ENCODE data around the gene PIN1. TPM values are rescaled to one million over a fixed set of nuclear protein-coding genes. Genes with fewer than 3 reads are reported as not detected.

Gene PIN1
- total RNA-seq, 1 experiment from 2014 or later: 61.4 TPM

- Mint-ChIP-seq H3K27ac (ENCODE audit: low read depth, unreplicated experiment) (peak overlapping the region; percentile 59), H3K9me3 (ENCODE audit: unreplicated experiment) (no peaks in the 10 kb centered on the region), H3K27me3 (ENCODE audit: insufficient read depth, unreplicated experiment) (no peaks in the 10 kb centered on the region), H3K36me3 (ENCODE audit: insufficient read depth, unreplicated experiment) (no peaks in the 10 kb centered on the region), H3K4me1 (ENCODE audit: insufficient read depth, unreplicated experiment) (peaks cover 6% of the 10 kb centered on the region), H3K4me3 (ENCODE audit: unreplicated experiment) (no peak overlapping the region)
- POLR2A ChIA-PET: interaction anchor here (0.7 to 1.5 kb wide), 6 partner anchors 14 to 212 kb away, joined by 3 to 12 read pairs (median 4); partner anchors contain the start of genes ZNF121 and ZNF846
- intact Hi-C loops (cut with micrococcal nuclease): loop anchor here (1.0 to 10.0 kb wide), 6 partner anchors 171 to 660 kb away; partner anchors contain the start of genes ZNF266 and ZNF317
- no TSS peak for BruUV-seq (replicated peaks)
- peak; percentile 67 for TF ChIP-seq CTCF (IDR thresholded peaks at IDR 0.05; ENCODE audit: unreplicated experiment)
- peak; percentile 94 for DNase-seq (ENCODE audit: unreplicated experiment)
- CTCF ChIA-PET: interaction anchor here (0.6 to 3.0 kb wide), 26 partner anchors 10 to 1189 kb away, joined by 3 to 31 read pairs (median 3); partner anchors contain the start of gene FBXL12
Observed at GRCh38 chr19:9796113-9796773, 38.9 kb upstream of the PIN1 start.

DNA sequence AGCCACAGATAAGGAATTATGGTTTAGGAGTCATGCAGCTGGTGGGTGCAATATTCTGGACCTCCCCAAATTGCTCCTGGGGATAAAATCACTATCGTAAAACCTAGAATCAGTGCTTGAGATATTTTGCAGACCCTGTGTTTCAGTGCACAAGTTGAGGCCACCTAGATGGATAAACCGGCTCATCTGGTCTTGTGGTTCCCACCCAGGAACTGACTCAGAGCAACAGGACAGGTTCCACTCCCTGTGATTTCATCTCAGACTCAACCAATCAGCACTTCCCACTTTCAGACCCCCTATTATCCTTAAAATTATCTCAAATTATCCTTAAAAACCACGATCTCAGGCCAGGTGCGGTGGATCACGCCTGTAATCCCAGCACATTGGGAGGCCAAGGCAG is 37.2 kb upstream of the PIN1 start:
- Mint-ChIP-seq H3K4me3 (ENCODE audit: unreplicated experiment) (no peak overlapping the region), H3K27me3 (ENCODE audit: insufficient read depth, unreplicated experiment) (no peaks in the 10 kb centered on the region), H3K36me3 (ENCODE audit: insufficient read depth, unreplicated experiment) (no peaks in the 10 kb centered on the region), H3K9me3 (ENCODE audit: unreplicated experiment) (no peaks in the 10 kb centered on the region), H3K4me1 (ENCODE audit: insufficient read depth, unreplicated experiment) (peaks cover 6% of the 10 kb centered on the region), H3K27ac (ENCODE audit: low read depth, unreplicated experiment) (no peak overlapping the region)
- POLR2A ChIA-PET: interaction anchor here (0.6 to 1.3 kb wide), 3 partner anchors 21 to 1353 kb away, joined by 3 to 6 read pairs (median 4); partner anchors contain the start of genes FBXL12, HNRNPM and ZNF121
- intact Hi-C loops (cut with micrococcal nuclease): loop anchor here (10.0 kb wide), 1 partner anchor 363 kb away; the partner anchor contains the start of gene ZNF266
- no peak for DNase-seq (ENCODE audit: unreplicated experiment)
- BruUV-seq (replicated peaks): no TSS peak
- TF ChIP-seq CTCF (IDR thresholded peaks at IDR 0.05; ENCODE audit: unreplicated experiment): no peak
- CTCF ChIA-PET: interaction anchor here (0.8 to 3.0 kb wide), 9 partner anchors 7 to 662 kb away, joined by 3 to 22 read pairs (median 4); no protein-coding TSS in a partner anchor

DNA sequence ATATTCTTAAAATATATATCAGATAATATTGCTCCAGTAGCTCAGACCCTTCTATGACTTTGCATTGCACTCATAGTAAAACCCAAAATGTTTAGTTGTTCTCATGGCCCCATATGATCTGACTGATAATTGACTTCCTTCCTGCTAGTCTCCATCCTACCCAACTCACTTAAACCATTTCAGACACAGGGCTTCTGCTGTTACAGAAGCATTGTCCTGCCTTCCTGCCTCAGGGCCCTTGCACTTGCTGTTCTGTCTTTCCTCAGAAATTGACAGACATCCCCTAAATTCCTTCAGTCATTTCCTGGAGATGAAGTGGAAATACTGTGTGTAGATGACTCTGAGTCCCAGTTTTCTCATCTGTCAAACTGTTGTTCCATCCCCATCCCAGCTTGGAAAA is 36.0 kb upstream of the PIN1 start:
- Mint-ChIP-seq H3K9me3 (ENCODE audit: unreplicated experiment) (no peaks in the 10 kb centered on the region), H3K4me3 (ENCODE audit: unreplicated experiment) (no peak overlapping the region), H3K36me3 (ENCODE audit: insufficient read depth, unreplicated experiment) (peaks cover 7% of the 10 kb centered on the region), H3K27ac (ENCODE audit: low read depth, unreplicated experiment) (no peak overlapping the region), H3K4me1 (ENCODE audit: insufficient read depth, unreplicated experiment) (peaks cover 6% of the 10 kb centered on the region), H3K27me3 (ENCODE audit: insufficient read depth, unreplicated experiment) (no peaks in the 10 kb centered on the region)
- no peak for DNase-seq (ENCODE audit: unreplicated experiment)
- POLR2A ChIA-PET: no interaction called here
- intact Hi-C loops (cut with micrococcal nuclease): loop anchor here (10.0 kb wide), 1 partner anchor 364 kb away; the partner anchor contains the start of gene ZNF266
- CTCF ChIA-PET: interaction anchor here (0.5 to 3.0 kb wide), 10 partner anchors 11 to 713 kb away, joined by 3 to 22 read pairs (median 4); no protein-coding TSS in a partner anchor
- no TSS peak for BruUV-seq (replicated peaks)
- no peak for TF ChIP-seq CTCF (IDR thresholded peaks at IDR 0.05; ENCODE audit: unreplicated experiment)

DNA sequence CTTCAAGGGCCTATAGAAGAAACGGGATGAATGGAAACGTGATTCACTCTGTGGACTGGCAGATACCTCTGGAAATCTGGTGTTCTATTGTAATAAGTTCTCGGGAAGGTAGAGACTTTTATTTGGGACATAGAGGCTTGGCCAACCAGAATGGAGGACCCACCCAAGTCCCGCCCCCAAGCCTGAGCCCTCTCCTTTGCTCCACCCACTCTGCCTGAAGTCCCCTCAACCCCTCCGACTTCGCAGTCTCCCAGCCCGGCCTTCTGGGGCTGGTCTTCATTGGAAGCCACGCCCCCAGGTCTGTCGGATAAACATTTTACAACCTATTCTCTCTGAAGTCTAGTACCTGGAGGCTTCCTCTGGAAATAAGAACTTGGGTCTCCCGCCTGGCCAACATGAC is 33.1 kb upstream of the PIN1 start:
- intact Hi-C loops (cut with micrococcal nuclease): no loop called here
- no peaks in the 10 kb centered on the region for H3K9me3 Mint-ChIP-seq (ENCODE audit: unreplicated experiment)
- no peaks in the 10 kb centered on the region for H3K4me1 Mint-ChIP-seq (ENCODE audit: insufficient read depth, unreplicated experiment)
- no peaks in the 10 kb centered on the region for H3K27me3 Mint-ChIP-seq (ENCODE audit: insufficient read depth, unreplicated experiment)
- no peak for TF ChIP-seq CTCF (IDR thresholded peaks at IDR 0.05; ENCODE audit: unreplicated experiment)
- peaks cover 11% of the 10 kb centered on the region for H3K36me3 Mint-ChIP-seq (ENCODE audit: insufficient read depth, unreplicated experiment)
- no peak overlapping the region for H3K4me3 Mint-ChIP-seq (ENCODE audit: unreplicated experiment)
- ChIA-PET CTCF (interaction anchor here (0.6 kb wide), 1 partner anchor 95 kb away, joined by 4 read pairs; no protein-coding TSS in a partner anchor), POLR2A (no interaction called here)
- no peak overlapping the region for H3K27ac Mint-ChIP-seq (ENCODE audit: low read depth, unreplicated experiment)
- no peak for DNase-seq (ENCODE audit: unreplicated experiment)
- no TSS peak for BruUV-seq (replicated peaks)

Data from MCF 10A (cell line).